Stimulated activated CD4-positive, alpha-beta T cell treated with anti-CD3 and anti-CD28 coated beads, Interleukin-4, amount 100 ng/mL, for 24 hours (primary cell): ENCODE data around the gene AKAP13.
A peak's percentile ranks its signal among the peaks of the same experiment; 100 is the strongest.

ENCODE experiments used
- DNase-seq: peaks from one replicate; pipeline ENCODE4 v3.0.0-alpha.2; 2020

AKAP13 gene

GRCh38 chr15:85582131-85583079, 202.0 kb downstream of the AKAP13 start:
- peak; percentile 60 for DNase-seq

GRCh38 chr15:85583442-85583841, 203.0 kb downstream of the AKAP13 start:
- no peak for DNase-seq

GRCh38 chr15:85583923-85584390, 203.6 kb downstream of the AKAP13 start:
- no peak for DNase-seq

- no peak for DNase-seq
These were observed 204.5 kb downstream of the AKAP13 start for GRCh38 chr15:85584872-85585271.

DNA sequence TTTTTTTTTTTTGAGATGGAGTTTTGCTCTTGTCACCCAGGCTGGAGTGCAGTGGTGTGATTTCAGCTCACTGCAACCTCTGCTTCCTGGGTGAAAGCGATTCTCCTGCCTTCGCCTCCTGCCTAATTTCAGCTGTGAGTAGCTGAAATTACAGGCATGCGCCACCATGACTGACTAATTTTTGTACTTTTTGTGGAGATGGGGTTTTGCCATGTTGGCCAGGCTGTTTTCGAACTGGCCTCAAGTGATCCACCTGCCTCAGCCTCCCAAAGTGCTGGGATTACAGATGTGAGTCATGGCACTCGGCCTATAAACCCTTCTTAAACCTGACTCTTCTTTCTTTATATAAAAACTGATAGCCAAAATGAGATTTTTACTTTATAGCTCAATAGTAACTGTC, 205.8 kb downstream of the AKAP13 start:
- DNase-seq: peak; percentile 24

DNA sequence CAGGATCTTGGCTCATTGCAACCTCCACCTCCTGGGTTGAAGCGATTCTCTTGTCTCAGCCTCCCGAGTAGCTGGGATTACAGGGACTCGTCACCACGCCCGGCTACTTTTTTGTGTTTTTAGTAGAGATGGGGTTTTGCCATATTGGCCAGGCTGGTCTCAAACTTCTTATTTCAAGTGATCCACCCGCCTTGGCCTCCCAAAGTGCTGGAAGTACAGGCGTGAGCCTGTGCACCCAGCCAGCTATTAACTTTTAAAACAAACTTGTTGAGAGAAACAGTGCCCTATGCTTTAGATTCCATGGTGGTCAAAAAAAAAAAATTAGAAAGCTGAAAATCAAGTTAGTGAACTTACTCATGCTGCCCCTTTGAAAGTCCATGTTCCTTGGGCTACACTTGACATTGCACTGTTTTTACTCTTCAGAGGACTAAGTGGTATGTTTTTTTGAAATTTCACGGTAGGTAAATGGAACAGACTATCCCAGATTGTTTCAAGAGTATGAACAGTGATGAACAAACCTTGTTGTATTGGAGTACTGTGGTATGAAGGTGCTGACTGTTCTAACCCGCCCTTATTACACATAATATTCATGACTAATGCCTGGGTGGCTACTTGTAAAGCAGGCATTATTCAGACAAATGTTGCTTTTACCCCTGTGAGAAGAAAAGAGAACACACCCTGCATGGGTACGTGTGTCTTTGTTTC, 207.5 kb downstream of the AKAP13 start:
- no peak for DNase-seq

- no peak for DNase-seq
These were observed 208.3 kb downstream of the AKAP13 start for GRCh38 chr15:85588677-85589076.

GRCh38 chr15:85589851-85590250, 209.4 kb downstream of the AKAP13 start:
- no peak for DNase-seq

DNA sequence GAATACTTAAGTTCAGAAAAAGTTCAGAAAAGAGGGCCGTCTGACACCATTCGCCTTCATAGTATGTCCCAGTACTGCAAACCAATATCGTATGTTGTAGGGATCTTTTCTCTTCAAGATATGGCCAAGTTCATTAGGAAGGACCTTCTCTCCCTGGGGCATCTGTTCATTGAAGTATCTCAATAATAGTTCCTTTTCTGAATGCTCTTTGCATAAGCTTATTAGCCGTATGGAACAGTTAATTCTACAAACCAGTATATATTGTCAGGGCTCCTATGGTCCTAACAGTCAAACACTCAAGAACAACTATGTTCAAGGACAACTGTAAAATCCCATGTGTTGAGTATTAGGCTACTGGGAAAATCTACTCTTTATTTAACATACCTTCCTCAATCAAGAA, 211.2 kb downstream of the AKAP13 start:
- DNase-seq: no peak

GRCh38 chr15:85592148-85592547, 211.7 kb downstream of the AKAP13 start:
- DNase-seq: no peak

- DNase-seq: no peak
These were observed 213.5 kb downstream of the AKAP13 start for GRCh38 chr15:85593809-85594445.

- no peak for DNase-seq
These were observed 215.6 kb downstream of the AKAP13 start for GRCh38 chr15:85595804-85596536.

DNA sequence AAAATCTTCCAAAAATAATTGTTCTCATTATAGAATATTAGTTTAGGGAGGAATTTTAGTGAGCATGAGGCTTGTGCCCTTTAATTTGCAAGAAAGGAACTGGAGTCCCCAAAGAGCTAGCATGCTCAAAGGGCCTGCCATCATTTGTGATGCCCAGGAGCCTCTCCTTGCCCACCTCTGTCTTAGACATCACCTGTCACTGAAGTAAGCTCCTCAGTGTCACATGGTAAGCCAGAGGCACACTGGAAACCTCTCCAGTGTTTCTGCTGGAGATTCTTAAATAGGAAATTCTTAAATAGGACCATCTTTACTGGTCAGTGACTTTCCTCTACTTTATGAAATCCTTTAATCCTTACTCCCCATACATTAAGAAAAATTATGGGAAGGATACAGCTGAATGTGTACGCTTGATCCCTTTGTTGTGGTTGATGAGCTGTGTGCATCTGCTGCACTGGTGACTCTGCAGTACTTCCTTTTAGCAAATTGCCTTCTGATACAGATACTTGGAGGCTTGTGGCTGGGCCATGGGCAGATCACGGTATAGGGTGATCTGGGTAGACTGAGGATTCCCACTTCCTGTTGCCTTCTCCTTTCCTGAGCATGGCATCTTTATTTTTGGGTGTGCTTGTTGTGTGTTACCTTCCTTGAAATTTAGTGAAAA, 216.9 kb downstream of the AKAP13 start:
- DNase-seq: no peak

DNA sequence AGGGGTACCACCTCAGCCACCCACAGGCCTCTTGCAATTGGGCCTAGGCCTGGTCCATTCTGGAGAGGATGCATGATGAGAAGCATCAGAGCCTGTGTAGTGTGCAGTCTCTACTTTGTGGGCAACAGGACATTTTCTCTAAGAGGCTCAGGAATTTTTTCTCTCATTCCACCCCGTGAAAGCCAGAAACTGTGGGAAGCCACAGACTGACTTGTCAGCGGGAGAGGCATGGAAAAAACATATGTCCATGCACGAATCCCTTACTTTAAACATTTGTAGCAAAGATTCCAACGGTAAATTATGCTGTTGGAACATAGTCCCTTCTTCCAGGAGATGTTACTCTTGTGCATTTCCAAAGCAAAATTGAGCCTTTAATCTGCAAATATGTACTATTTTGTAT, 217.8 kb downstream of the AKAP13 start:
- no peak for DNase-seq

DNA sequence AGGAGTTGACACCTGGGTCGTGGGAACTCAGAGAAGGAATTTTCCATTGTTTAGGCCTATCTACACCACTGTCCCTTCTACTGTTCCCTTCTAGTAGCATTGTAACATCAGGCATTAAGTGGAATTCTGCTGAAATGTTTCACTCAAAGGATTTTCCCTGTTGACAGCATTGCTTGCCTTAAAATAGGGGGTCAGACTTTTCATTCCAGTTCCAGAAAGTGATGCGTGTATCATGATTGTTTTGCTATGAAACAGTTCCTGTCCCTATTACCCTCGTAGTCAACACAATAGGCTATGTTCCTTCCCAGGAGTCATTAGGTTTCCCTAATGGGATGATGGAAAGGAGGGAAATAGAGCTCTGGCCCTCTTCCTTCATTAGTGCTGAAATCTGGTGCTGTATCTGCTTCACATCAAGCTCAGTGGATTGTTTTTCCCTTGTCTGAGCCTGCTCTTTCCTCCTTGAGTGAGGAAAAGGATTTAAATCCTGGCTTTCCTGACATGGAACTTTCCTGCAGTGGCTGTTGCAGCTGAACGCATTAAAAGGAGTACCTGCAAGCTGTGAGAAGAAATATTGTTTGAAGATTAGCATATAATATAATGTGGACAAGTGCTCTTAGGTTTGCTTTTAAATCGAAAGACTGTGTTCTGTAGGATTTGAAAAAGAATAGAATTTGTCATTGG, 218.5 kb downstream of the AKAP13 start:
- DNase-seq: no peak

GRCh38 chr15:85600001-85600400, 219.6 kb downstream of the AKAP13 start:
- no peak for DNase-seq

DNA sequence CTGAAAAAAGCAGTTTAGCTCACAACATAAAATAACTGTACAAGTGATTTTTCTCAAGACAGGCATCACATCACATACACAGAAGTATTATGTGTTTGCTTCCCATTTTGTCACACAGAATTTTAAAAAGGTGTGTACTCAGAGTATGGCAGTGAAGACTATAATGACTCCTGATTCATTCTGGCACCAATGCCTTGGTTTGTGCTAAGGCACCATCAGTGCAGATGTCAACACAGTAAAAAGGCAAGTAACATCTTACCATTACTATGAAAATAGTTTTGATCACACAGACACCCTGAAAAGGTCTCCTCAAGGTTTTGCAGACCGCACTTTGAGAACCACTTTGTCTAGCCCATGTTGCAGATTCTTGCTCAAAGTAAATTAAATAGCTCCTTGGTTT, 222.8 kb downstream of the AKAP13 start:
- no peak for DNase-seq

DNA sequence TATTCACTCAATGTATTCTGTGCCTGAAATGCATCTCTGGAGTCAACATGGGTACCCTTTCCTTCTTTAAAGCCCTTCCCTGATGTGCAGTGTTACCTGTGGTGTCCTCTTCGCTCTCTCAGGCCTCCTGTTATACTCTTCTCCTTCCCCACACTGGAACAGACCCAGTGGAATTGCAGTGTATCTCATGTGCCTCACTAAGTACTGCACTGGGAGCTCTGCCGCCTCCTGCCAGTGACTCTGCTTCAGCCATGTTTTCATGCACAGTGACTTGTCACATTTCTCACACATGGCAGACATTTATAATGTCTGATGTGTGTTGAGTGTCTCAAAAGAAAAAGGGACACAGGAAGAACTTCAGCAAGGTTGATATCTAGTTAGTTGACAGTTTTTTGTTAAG, 223.3 kb downstream of the AKAP13 start:
- DNase-seq: no peak

DNA sequence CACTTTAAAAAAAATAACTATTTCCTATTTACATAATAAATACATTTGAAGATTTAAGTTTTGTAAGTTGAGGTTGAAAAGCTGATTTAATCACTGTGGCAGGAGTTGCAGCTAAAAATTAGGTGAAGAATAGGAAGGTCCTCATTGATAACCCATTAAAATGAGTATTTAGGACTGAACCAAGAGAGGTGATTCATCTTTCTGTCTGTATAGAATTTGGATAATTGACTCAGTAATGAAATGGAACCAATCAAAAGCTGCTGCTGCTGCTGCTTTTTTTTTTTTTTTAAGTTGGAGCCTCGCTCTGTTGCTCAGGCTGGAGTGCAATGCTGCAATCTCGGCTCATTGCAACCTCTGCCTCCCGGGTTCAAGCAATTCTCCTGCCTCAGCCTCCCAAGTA, 223.8 kb downstream of the AKAP13 start:
- DNase-seq: no peak

DNA sequence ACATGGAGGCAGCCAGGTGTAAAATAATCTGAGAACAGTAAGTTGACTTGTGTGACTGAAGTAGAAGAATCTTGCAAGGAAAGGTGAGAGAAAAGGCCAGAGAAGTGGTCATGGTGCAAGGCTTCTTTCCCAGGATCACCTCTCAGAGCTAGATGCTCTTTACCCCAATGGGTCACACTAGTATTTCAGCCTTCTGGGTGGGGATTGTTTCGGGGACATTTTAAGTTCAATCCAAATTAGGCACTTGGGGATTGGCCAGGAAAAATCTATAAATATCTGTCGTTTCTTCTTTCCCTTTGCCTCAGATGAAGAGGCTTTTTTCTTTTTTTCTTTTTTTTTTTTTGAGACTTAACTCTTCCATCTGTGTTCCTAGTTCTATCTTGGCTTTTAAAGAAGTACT, 226.3 kb downstream of the AKAP13 start:
- no peak for DNase-seq

- DNase-seq: no peak
These were observed 226.9 kb downstream of the AKAP13 start for GRCh38 chr15:85607141-85607806.
